H1 (cell line): ENCODE data around the gene NRXN3. TPM values are rescaled to one million over a fixed set of nuclear protein-coding genes. Genes with fewer than 3 reads are reported as not detected.

Experiments
- ASH2L ChIP-seq: fragments of 200-600, 300-600 bp; sonication (generic); IDR thresholded peaks from one replicate; pipeline ENCODE4 v1.7.1; 2017; ENCODE audit warnings: low read length
- TCF12 ChIP-seq: IDR thresholded peaks from 2 replicates; pipeline ENCODE4 v1.6.1; 2011; ENCODE audit warnings: low read depth, mild to moderate bottlenecking, low read length
- polyA plus RNA-seq, 7 experiments: library from polyadenylated mRNA; depleted of rRNA in 3 of 7; stranded (reverse) in 5 of 7; unstranded in 2 of 7; fragments of >200 nt in 5 of 7; fragments of 200-250 nt in 2 of 7; gene quantifications; 1 replicate in 5 of 7; 2 replicates in 1 of 7; 4 replicates in 1 of 7; pipeline versions ENCODE4 v1.2.1 to v1.2.3, GENCODE V29; 2011 to 2013; ENCODE audit warnings: missing spikeins in 2 of 7, mixed read lengths in 2 of 7
- total RNA-seq: library from RNA; stranded (reverse); fragmentation: NEBNext Ultra II Directional; extraction: Animal tissue kit (Norgen Biotek cat#: 25700); gene quantifications from 2 replicates; pipeline ENCODE4 v1.2.1, GENCODE V29; 2021
- TF ChIP-seq, protein P1 (sequence below): fragments of 300-600 bp; sonication (generic); IDR thresholded peaks from 2 replicates; pipeline ENCODE4 v1.7.1; 2012; ENCODE audit warnings: low read length, moderate library complexity, mild to moderate bottlenecking, inconsistent platforms; ENCODE audit not compliant: insufficient replicate concordance
- TF ChIP-seq, protein P2 (sequence below): IDR thresholded peaks from 2 replicates; pipeline ENCODE4 v1.6.1; 2012; ENCODE audit warnings: inconsistent platforms

Gene NRXN3
- total and polyA plus RNA-seq, 2 of the 8 experiments (the other 6 are each of a cell fraction or from before 2014, with no cell fraction given): 2.6 to 4.1 TPM

DNA sequence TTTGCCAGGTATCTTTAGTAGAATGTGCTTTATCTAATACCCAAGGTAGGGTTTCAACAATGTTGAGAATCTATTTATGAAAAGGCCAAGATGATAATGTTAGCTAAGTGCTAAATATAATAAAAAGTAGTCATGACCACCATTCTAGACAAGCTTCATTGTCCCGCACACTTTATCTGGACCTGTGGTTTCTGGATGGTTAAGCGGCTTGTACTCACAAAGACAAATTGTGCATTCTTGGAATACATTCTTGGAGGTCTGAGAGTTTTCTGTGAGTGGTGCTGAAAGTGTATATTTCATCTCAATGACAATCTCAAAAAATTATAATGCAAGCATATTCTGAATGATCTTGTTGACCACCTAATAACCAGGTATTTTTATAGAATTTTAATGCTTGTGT is 1394.2 kb downstream of the NRXN3 start (continued):
- TF ChIP-seq, protein P1, sequence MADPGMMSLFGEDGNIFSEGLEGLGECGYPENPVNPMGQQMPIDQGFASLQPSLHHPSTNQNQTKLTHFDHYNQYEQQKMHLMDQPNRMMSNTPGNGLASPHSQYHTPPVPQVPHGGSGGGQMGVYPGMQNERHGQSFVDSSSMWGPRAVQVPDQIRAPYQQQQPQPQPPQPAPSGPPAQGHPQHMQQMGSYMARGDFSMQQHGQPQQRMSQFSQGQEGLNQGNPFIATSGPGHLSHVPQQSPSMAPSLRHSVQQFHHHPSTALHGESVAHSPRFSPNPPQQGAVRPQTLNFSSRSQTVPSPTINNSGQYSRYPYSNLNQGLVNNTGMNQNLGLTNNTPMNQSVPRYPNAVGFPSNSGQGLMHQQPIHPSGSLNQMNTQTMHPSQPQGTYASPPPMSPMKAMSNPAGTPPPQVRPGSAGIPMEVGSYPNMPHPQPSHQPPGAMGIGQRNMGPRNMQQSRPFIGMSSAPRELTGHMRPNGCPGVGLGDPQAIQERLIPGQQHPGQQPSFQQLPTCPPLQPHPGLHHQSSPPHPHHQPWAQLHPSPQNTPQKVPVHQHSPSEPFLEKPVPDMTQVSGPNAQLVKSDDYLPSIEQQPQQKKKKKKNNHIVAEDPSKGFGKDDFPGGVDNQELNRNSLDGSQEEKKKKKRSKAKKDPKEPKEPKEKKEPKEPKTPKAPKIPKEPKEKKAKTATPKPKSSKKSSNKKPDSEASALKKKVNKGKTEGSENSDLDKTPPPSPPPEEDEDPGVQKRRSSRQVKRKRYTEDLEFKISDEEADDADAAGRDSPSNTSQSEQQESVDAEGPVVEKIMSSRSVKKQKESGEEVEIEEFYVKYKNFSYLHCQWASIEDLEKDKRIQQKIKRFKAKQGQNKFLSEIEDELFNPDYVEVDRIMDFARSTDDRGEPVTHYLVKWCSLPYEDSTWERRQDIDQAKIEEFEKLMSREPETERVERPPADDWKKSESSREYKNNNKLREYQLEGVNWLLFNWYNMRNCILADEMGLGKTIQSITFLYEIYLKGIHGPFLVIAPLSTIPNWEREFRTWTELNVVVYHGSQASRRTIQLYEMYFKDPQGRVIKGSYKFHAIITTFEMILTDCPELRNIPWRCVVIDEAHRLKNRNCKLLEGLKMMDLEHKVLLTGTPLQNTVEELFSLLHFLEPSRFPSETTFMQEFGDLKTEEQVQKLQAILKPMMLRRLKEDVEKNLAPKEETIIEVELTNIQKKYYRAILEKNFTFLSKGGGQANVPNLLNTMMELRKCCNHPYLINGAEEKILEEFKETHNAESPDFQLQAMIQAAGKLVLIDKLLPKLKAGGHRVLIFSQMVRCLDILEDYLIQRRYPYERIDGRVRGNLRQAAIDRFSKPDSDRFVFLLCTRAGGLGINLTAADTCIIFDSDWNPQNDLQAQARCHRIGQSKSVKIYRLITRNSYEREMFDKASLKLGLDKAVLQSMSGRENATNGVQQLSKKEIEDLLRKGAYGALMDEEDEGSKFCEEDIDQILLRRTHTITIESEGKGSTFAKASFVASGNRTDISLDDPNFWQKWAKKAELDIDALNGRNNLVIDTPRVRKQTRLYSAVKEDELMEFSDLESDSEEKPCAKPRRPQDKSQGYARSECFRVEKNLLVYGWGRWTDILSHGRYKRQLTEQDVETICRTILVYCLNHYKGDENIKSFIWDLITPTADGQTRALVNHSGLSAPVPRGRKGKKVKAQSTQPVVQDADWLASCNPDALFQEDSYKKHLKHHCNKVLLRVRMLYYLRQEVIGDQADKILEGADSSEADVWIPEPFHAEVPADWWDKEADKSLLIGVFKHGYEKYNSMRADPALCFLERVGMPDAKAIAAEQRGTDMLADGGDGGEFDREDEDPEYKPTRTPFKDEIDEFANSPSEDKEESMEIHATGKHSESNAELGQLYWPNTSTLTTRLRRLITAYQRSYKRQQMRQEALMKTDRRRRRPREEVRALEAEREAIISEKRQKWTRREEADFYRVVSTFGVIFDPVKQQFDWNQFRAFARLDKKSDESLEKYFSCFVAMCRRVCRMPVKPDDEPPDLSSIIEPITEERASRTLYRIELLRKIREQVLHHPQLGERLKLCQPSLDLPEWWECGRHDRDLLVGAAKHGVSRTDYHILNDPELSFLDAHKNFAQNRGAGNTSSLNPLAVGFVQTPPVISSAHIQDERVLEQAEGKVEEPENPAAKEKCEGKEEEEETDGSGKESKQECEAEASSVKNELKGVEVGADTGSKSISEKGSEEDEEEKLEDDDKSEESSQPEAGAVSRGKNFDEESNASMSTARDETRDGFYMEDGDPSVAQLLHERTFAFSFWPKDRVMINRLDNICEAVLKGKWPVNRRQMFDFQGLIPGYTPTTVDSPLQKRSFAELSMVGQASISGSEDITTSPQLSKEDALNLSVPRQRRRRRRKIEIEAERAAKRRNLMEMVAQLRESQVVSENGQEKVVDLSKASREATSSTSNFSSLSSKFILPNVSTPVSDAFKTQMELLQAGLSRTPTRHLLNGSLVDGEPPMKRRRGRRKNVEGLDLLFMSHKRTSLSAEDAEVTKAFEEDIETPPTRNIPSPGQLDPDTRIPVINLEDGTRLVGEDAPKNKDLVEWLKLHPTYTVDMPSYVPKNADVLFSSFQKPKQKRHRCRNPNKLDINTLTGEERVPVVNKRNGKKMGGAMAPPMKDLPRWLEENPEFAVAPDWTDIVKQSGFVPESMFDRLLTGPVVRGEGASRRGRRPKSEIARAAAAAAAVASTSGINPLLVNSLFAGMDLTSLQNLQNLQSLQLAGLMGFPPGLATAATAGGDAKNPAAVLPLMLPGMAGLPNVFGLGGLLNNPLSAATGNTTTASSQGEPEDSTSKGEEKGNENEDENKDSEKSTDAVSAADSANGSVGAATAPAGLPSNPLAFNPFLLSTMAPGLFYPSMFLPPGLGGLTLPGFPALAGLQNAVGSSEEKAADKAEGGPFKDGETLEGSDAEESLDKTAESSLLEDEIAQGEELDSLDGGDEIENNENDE: no peak
- no peak for TF ChIP-seq TCF12
- TF ChIP-seq ASH2L: no peak
- TF ChIP-seq, protein P2, sequence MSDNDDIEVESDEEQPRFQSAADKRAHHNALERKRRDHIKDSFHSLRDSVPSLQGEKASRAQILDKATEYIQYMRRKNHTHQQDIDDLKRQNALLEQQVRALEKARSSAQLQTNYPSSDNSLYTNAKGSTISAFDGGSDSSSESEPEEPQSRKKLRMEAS: no peak
- TF ChIP-seq, all 59 proteins: peak for 0
